K562 (cell line): ENCODE data around the gene PALM3. TPM values are rescaled to one million over a fixed set of nuclear protein-coding genes. Genes with fewer than 3 reads are reported as not detected.

Experiments
- DPF2 ChIP-seq: fragments of 450-650 bp; IDR thresholded peaks from 2 replicates; pipeline ENCODE4 v1.6.1; 2016
- ETV5 ChIP-seq: sonication (generic); formaldehyde crosslinking; IDR thresholded peaks from 2 replicates; pipeline ENCODE4 v1.4.0; 2020; ENCODE audit warnings: low read depth, mild to moderate bottlenecking, missing genetic modification reagents
- FIP1L1 ChIP-seq: fragments of 200-400 bp; formaldehyde crosslinking; IDR thresholded peaks from 2 replicates; pipeline ENCODE4 v1.6.1; 2018; ENCODE audit warnings: mild to moderate bottlenecking, low read depth, low read length; ENCODE audit not compliant: poor library complexity, severe bottlenecking
- HDAC2 ChIP-seq: fragments of 450-650 bp; IDR thresholded peaks from 2 replicates; pipeline ENCODE4 v1.6.1; 2016; ENCODE audit warnings: mild to moderate bottlenecking
- HMGXB4 ChIP-seq: sonication (generic); formaldehyde crosslinking; IDR thresholded peaks from 2 replicates; pipeline ENCODE4 v1.8.1; 2023; ENCODE audit warnings: mild to moderate bottlenecking, missing genetic modification reagents
- MAX ChIP-seq: sonication (generic); formaldehyde crosslinking; IDR thresholded peaks from 2 replicates; pipeline ENCODE4 v1.9.0; 2022; ENCODE audit warnings: mild to moderate bottlenecking, missing genetic modification reagents
- ZBTB40 ChIP-seq, 2 experiments: fragments of 450-650 bp in 1 of 2; sonication (generic) in 1 of 2; formaldehyde crosslinking in 1 of 2; IDR thresholded peaks; 2 replicates each; pipeline versions ENCODE4 v1.7.1 to v1.9.0; 2016 to 2022; ENCODE audit warnings: inconsistent platforms in 1 of 2, mild to moderate bottlenecking in 1 of 2, missing genetic modification reagents in 1 of 2
- ZBTB8A ChIP-seq: fragments of 450-650 bp; IDR thresholded peaks from 2 replicates; pipeline ENCODE4 v1.6.1; 2018; ENCODE audit warnings: mild to moderate bottlenecking, moderate library complexity; ENCODE audit not compliant: partially characterized antibody
- ZNF780A ChIP-seq: fragments of 250-450 bp; sonication (Bioruptor Pico); IDR thresholded peaks from 2 replicates; pipeline ENCODE4 v1.5.0; 2021; ENCODE audit warnings: mild to moderate bottlenecking
- polyA plus RNA-seq, 8 experiments: library from polyadenylated mRNA; depleted of rRNA in 4 of 8; stranded (reverse) in 5 of 8; unstranded in 3 of 8; fragments of >200 nt; fragmentation: Nextera tagmentation in 2 of 8; fragmentation: Illumina TruSeq in 1 of 8; extraction: Ambion mirVana in 2 of 8; extraction: Trizol in 1 of 8; gene quantifications; 2 replicates each; pipeline versions ENCODE4 v1.2.1 to v1.2.3, GENCODE V29; 2011 to 2014; ENCODE audit warnings: inconsistent platforms in 1 of 8, missing spikeins in 1 of 8
- total RNA-seq, 7 experiments: library from RNA; depleted of rRNA in 6 of 7; stranded (reverse); fragments of >200 nt in 6 of 7; fragmentation: Illumina TruSeq in 2 of 7; extraction: Trizol in 2 of 7; gene quantifications; 2 replicates each; pipeline versions ENCODE4 v1.2.1 to v1.2.3, GENCODE V29; 2011 to 2021; ENCODE audit warnings: low replicate concordance in 1 of 7
- TF ChIP-seq, protein P1 (sequence below): sonication (generic); formaldehyde crosslinking; IDR thresholded peaks from 2 replicates; pipeline ENCODE4 v1.8.0; 2022; ENCODE audit warnings: missing genetic modification reagents, mild to moderate bottlenecking, borderline replicate concordance
- TF ChIP-seq, protein P2 (sequence below): fragments of 250-450 bp; sonication (Bioruptor Pico); IDR thresholded peaks from 2 replicates; pipeline ENCODE4 v1.8.0; 2022; ENCODE audit warnings: inconsistent platforms, mild to moderate bottlenecking, moderate library complexity, borderline replicate concordance

Gene PALM3
- total and polyA plus RNA-seq, 9 of the 15 experiments (the other 6 are each of a cell fraction or from before 2014, with no cell fraction given), result 0.07 to 9.3 (median 3.3) TPM

- TF ChIP-seq ZBTB40 (IDR thresholded peaks at IDR 0.05), result peak; percentile 45
- TF ChIP-seq ZBTB40 (CRISPR knock-in tag; IDR thresholded peaks at IDR 0.05), result no peak
- TF ChIP-seq, protein P1, sequence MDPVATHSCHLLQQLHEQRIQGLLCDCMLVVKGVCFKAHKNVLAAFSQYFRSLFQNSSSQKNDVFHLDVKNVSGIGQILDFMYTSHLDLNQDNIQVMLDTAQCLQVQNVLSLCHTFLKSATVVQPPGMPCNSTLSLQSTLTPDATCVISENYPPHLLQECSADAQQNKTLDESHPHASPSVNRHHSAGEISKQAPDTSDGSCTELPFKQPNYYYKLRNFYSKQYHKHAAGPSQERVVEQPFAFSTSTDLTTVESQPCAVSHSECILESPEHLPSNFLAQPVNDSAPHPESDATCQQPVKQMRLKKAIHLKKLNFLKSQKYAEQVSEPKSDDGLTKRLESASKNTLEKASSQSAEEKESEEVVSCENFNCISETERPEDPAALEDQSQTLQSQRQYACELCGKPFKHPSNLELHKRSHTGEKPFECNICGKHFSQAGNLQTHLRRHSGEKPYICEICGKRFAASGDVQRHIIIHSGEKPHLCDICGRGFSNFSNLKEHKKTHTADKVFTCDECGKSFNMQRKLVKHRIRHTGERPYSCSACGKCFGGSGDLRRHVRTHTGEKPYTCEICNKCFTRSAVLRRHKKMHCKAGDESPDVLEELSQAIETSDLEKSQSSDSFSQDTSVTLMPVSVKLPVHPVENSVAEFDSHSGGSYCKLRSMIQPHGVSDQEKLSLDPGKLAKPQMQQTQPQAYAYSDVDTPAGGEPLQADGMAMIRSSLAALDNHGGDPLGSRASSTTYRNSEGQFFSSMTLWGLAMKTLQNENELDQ (CRISPR knock-in tag), result no peak
- TF ChIP-seq HMGXB4, result no peak
- TF ChIP-seq MAX (CRISPR knock-in tag), result no peak
- peak; percentile 80 for TF ChIP-seq ETV5 (CRISPR knock-in tag)
- TF ChIP-seq, protein P2, sequence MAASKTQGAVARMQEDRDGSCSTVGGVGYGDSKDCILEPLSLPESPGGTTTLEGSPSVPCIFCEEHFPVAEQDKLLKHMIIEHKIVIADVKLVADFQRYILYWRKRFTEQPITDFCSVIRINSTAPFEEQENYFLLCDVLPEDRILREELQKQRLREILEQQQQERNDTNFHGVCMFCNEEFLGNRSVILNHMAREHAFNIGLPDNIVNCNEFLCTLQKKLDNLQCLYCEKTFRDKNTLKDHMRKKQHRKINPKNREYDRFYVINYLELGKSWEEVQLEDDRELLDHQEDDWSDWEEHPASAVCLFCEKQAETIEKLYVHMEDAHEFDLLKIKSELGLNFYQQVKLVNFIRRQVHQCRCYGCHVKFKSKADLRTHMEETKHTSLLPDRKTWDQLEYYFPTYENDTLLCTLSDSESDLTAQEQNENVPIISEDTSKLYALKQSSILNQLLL (CRISPR knock-in tag), result no peak
- TF ChIP-seq ZBTB8A, result no peak
- no peak for TF ChIP-seq FIP1L1
- TF ChIP-seq ZNF780A (CRISPR knock-in tag), result no peak
- peak; percentile 63 for TF ChIP-seq HDAC2
- peak; percentile 45; the same call in 1 of the 2 replicates for TF ChIP-seq DPF2
Observed at GRCh38 chr19:14023404-14024235, 38.3 kb downstream of the PALM3 start (continued).
